HepG2 (cell line): ENCODE measurements around the gene AMPH. TPM values are rescaled to one million over a fixed set of nuclear protein-coding genes. Genes with fewer than 3 reads are reported as not detected.

Experiments used
- ATAC-seq: fragments of 200-7000 bp; cut with Tn5 transposase; 3 replicates; pipeline ENCODE4 v1.9.1; 2020; ENCODE audit warnings: mild to moderate bottlenecking, moderate library complexity
- BruUV-seq: library from RNA; stranded (reverse); fragments of 400-500 nt; replicated peaks from 2 replicates; lab custom pipeline; 2021; lab: Mats Ljungman, UMichigan
- CTCF ChIA-PET: fragments of 300-600 bp; formaldehyde crosslinking; extraction: SDS; loops from one replicate; lab custom pipeline; 2021; ENCODE audit warnings: low total read pairs, inconsistent platforms, low intra/inter-chr PET ratio; lab: Yijun Ruan, JAX
- POLR2A ChIA-PET: fragments of 350-600 bp; sonication (Branson Sonifier 250); formaldehyde crosslinking; loops from one replicate; lab custom pipeline; 2020; ENCODE audit warnings: antibody characterized with exemption, inconsistent platforms; lab: Yijun Ruan, JAX
- DNase-seq: peaks from one replicate; pipeline ENCODE4 v3.0.0-alpha.2; 2015; ENCODE audit warnings: low spot score
- FAIRE-seq: peaks from 3 replicates; lab custom pipeline; 2011; peaks lifted over from hg19 to GRCh38; lab: Jason Lieb, UNC
- H2AFZ ChIP-seq: one replicate; pipeline ENCODE4 v1.6.1; 2011; ENCODE audit warnings: low read length, inconsistent platforms
- H3K27ac ChIP-seq: fragments of 300-600 bp; 3 replicates; pipeline ENCODE4 v1.8.0; 2011; ENCODE audit warnings: mixed run types, mild to moderate bottlenecking, mixed read lengths, low read length, inconsistent platforms; ENCODE audit not compliant: insufficient read depth; ENCODE audit errors: extremely low read length
- H3K27me3 ChIP-seq, 2 experiments: fragments of 200-600 bp in 1 of 2; 2 replicates in 1 of 2; 3 replicates in 1 of 2; pipeline versions ENCODE4 v1.6.0 to v1.8.0; 2011; ENCODE audit warnings: low read length in 2 of 2, mild to moderate bottlenecking in 2 of 2, moderate library complexity in 2 of 2, inconsistent platforms in 1 of 2; ENCODE audit not compliant: insufficient read depth in 2 of 2, control insufficient read depth in 1 of 2
- H3K36me3 ChIP-seq, 2 experiments: fragments of 200-600 bp in 1 of 2; replicated peaks in 1 of 2; 2 replicates in 1 of 2; 3 replicates in 1 of 2; pipeline versions ENCODE4 v1.5.1 to v1.8.0; 2011; ENCODE audit warnings: low read length in 2 of 2, inconsistent platforms in 1 of 2; ENCODE audit not compliant: insufficient read depth in 2 of 2, control insufficient read depth in 1 of 2
- H3K4me1 ChIP-seq: 2 replicates; pipeline ENCODE4 v1.5.1; 2012; ENCODE audit warnings: low read length, inconsistent platforms; ENCODE audit not compliant: insufficient read depth
- H3K4me2 ChIP-seq: 2 replicates; pipeline ENCODE4 v1.6.0; 2011; ENCODE audit warnings: low read depth, low read length, inconsistent platforms
- H3K4me3 ChIP-seq, 3 experiments: fragments of 200-600 bp in 1 of 3; sonication (generic), shearing (Covaris generic) in 1 of 3; replicated peaks in 1 of 3; 2 replicates each; pipeline ENCODE4 v1.5.1; 2011 to 2016; ENCODE audit warnings: low read length in 3 of 3, inconsistent platforms in 2 of 3, low read depth in 2 of 3, mild to moderate bottlenecking in 2 of 3, control low read depth in 1 of 3, mixed read lengths in 1 of 3; ENCODE audit not compliant: insufficient read depth in 1 of 3
- H3K79me2 ChIP-seq: one replicate; pipeline ENCODE4 v1.6.1; 2011; ENCODE audit warnings: low read length, inconsistent platforms; ENCODE audit not compliant: insufficient read depth
- H3K9ac ChIP-seq: 2 replicates; pipeline ENCODE4 v1.6.0; 2011; ENCODE audit warnings: mild to moderate bottlenecking, low read depth, low read length, inconsistent platforms; ENCODE audit not compliant: insufficient read depth
- H3K9me3 ChIP-seq: 2 replicates; pipeline ENCODE4 v1.5.1; 2012; ENCODE audit warnings: mild to moderate bottlenecking, low read length
- H4K20me1 ChIP-seq: 2 replicates; pipeline ENCODE4 v1.6.0; 2011; ENCODE audit warnings: inconsistent platforms, mild to moderate bottlenecking, low read length, moderate library complexity; ENCODE audit not compliant: insufficient read depth
- ATF2 ChIP-seq: sonication (generic); formaldehyde crosslinking; IDR thresholded peaks from 2 replicates; pipeline ENCODE4 v1.4.0; 2020; ENCODE audit warnings: missing genetic modification reagents
- FOXP1 ChIP-seq, 2 experiments: fragments of 450-650 bp in 1 of 2; IDR thresholded peaks; 2 replicates each; pipeline ENCODE4 v1.6.1; 2017 to 2018; ENCODE audit warnings: antibody characterized with exemption in 1 of 2
- KLF9 ChIP-seq: IDR thresholded peaks from 2 replicates; pipeline ENCODE4 v1.6.1; 2016; ENCODE audit warnings: low read depth
- MAFF ChIP-seq: IDR thresholded peaks from 2 replicates; pipeline ENCODE4 v1.6.1; 2011; ENCODE audit warnings: low read depth, low read length, improper control_type of control experiment
- MAFK ChIP-seq, 2 experiments: IDR thresholded peaks in 1 of 2; conservative IDR thresholded peaks in 1 of 2; 2 replicates each; pipeline ENCODE4 v1.6.1; 2011; ENCODE audit warnings: improper control_type of control experiment in 2 of 2, low read length in 2 of 2
- PRDM4 ChIP-seq: sonication (generic); formaldehyde crosslinking; IDR thresholded peaks from 2 replicates; pipeline ENCODE4 v1.9.0; 2021; ENCODE audit warnings: missing genetic modification reagents, borderline replicate concordance
- ZNF264 ChIP-seq: sonication (generic); formaldehyde crosslinking; IDR thresholded peaks from 2 replicates; pipeline ENCODE4 v1.4.0; 2020; ENCODE audit warnings: missing genetic modification reagents
- ZNF891 ChIP-seq: sonication (generic); formaldehyde crosslinking; IDR thresholded peaks from 2 replicates; pipeline ENCODE4 v1.5.0; 2020; ENCODE audit warnings: mild to moderate bottlenecking, missing genetic modification reagents
- WGBS: methylation state at CpG from one replicate; pipeline ENCODE4 v1.1.6; 2017; ENCODE audit warnings: low lambda C conversion rate; 5-methylcytosine and 5-hydroxymethylcytosine counted together
- in situ Hi-C: cut with HindIII; loops from 2 replicates; pipeline ENCODE4 v1.10.0; 2017; ENCODE audit warnings: low pct_unique_long_range_greater_than_20kb; ENCODE audit not compliant: extremely low pct_ligation_motif_present
- intact Hi-C: fragments of 100-400 bp; cut with micrococcal nuclease; formaldehyde crosslinking; loops from one replicate; pipeline ENCODE4 v1.10.0; 2022; ENCODE audit not compliant: unreplicated experiment
- polyA plus RNA-seq, 8 experiments: library from polyadenylated mRNA; depleted of rRNA in 3 of 8; stranded (reverse) in 7 of 8; unstranded in 1 of 8; fragments of >200 nt; fragmentation: Illumina TruSeq in 4 of 8; extraction: Trizol in 4 of 8; gene quantifications; 2 replicates each; pipeline versions ENCODE4 v1.2.1 to v1.2.3, GENCODE V29; 2011 to 2016; ENCODE audit warnings: low read depth in 4 of 8, missing spikeins in 1 of 8, mixed read lengths in 1 of 8; ENCODE audit not compliant: insufficient read depth in 1 of 8
- total RNA-seq, 5 experiments: library from RNA; depleted of rRNA; stranded (reverse); fragments of >200 nt; fragmentation: Illumina TruSeq; extraction: Trizol; gene quantifications; 2 replicates each; pipeline ENCODE4 v1.2.3, GENCODE V29; 2016; ENCODE audit warnings: low read depth in 1 of 5
- TF ChIP-seq, protein P1 (sequence below): IDR thresholded peaks from 2 replicates; pipeline ENCODE4 v1.6.1; 2016
- TF ChIP-seq, protein P2 (sequence below): sonication (generic); formaldehyde crosslinking; conservative IDR thresholded peaks from 2 replicates; pipeline ENCODE4 v1.4.0; 2020; ENCODE audit warnings: mild to moderate bottlenecking, missing genetic modification reagents, moderate library complexity

AMPH gene
- total and polyA plus RNA-seq, 2 of the 13 experiments (the other 11 are each of a cell fraction or from before 2014, with no cell fraction given), result not detected

GRCh38 chr7:38432080-38432479, 199.1 kb downstream of the AMPH start:
- WGBS, result 3% methylated on average over 1 of the region's 1 CpG
- no peak overlapping the region for H3K27ac ChIP-seq
- H4K20me1 ChIP-seq, result no peaks in the 10 kb centered on the region
- H3K27me3 ChIP-seq, result no peaks in the 10 kb centered on the region
- ATAC-seq, result no peak
- H2AFZ ChIP-seq, result no peak overlapping the region
- TF ChIP-seq, protein P1, sequence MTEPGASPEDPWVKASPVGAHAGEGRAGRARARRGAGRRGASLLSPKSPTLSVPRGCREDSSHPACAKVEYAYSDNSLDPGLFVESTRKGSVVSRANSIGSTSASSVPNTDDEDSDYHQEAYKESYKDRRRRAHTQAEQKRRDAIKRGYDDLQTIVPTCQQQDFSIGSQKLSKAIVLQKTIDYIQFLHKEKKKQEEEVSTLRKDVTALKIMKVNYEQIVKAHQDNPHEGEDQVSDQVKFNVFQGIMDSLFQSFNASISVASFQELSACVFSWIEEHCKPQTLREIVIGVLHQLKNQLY, result no peak
- TF ChIP-seq ZNF891 (CRISPR knock-in tag) (no peak), ZNF264 (CRISPR knock-in tag) (no peak), ATF2 (no peak), KLF9 (CRISPR knock-in tag) (no peak), PRDM4 (no peak), MAFK (conservative IDR thresholded peaks at IDR 0.05 in 1 of 2, IDR thresholded peaks at IDR 0.05 in 1 of 2; ENCODE audit: low read length in 2 of 2) (peak; percentile 91 to 96), FOXP1 (IDR thresholded peaks at IDR 0.05) (no peak), FOXP1 (CRISPR knock-in tag; IDR thresholded peaks at IDR 0.05) (no peak), MAFF (peak; percentile 95)
- TF ChIP-seq, protein P2, sequence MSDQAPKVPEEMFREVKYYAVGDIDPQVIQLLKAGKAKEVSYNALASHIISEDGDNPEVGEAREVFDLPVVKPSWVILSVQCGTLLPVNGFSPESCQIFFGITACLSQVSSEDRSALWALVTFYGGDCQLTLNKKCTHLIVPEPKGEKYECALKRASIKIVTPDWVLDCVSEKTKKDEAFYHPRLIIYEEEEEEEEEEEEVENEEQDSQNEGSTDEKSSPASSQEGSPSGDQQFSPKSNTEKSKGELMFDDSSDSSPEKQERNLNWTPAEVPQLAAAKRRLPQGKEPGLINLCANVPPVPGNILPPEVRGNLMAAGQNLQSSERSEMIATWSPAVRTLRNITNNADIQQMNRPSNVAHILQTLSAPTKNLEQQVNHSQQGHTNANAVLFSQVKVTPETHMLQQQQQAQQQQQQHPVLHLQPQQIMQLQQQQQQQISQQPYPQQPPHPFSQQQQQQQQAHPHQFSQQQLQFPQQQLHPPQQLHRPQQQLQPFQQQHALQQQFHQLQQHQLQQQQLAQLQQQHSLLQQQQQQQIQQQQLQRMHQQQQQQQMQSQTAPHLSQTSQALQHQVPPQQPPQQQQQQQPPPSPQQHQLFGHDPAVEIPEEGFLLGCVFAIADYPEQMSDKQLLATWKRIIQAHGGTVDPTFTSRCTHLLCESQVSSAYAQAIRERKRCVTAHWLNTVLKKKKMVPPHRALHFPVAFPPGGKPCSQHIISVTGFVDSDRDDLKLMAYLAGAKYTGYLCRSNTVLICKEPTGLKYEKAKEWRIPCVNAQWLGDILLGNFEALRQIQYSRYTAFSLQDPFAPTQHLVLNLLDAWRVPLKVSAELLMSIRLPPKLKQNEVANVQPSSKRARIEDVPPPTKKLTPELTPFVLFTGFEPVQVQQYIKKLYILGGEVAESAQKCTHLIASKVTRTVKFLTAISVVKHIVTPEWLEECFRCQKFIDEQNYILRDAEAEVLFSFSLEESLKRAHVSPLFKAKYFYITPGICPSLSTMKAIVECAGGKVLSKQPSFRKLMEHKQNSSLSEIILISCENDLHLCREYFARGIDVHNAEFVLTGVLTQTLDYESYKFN (CRISPR knock-in tag), result no peak
- H3K9ac ChIP-seq, result no peak overlapping the region
- POLR2A ChIA-PET, result no interaction called here
- H3K4me3 ChIP-seq, result no peak overlapping the region
- BruUV-seq, result no TSS peak
- no peaks in the 10 kb centered on the region for H3K36me3 ChIP-seq
- intact Hi-C loops (loop anchor here (10.0 kb wide), 1 partner anchor 223 kb away; no protein-coding TSS in a partner anchor), in situ Hi-C loops (no loop called here)
- no peak overlapping the region for H3K4me2 ChIP-seq
- no peaks in the 10 kb centered on the region for H3K79me2 ChIP-seq
- FAIRE-seq, result no peak
- DNase-seq, result no peak
- CTCF ChIA-PET, result no interaction called here
- H3K4me1 ChIP-seq, result no peaks in the 10 kb centered on the region
- no peaks in the 10 kb centered on the region for H3K9me3 ChIP-seq
